HFFc6 (cell line): ENCODE measurements around the gene DMAC2. TPM values are rescaled to one million over a fixed set of nuclear protein-coding genes. Genes with fewer than 3 reads are reported as not detected.

Experiments
- DNase-seq: peaks from one replicate; pipeline ENCODE4 v3.0.0-alpha.2; 2018
- H3K27ac Mint-ChIP-seq: 2 replicates; pipeline ENCODE4 v1.8.0; 2020; ENCODE audit warnings: mild to moderate bottlenecking, mixed read lengths
- H3K27me3 Mint-ChIP-seq: 2 replicates; pipeline ENCODE4 v1.8.0; 2021; ENCODE audit warnings: mild to moderate bottlenecking, moderate library complexity, mixed read lengths; ENCODE audit not compliant: insufficient read depth
- H3K36me3 Mint-ChIP-seq: 2 replicates; pipeline ENCODE4 v1.8.0; 2021; ENCODE audit warnings: low read depth, mixed read lengths
- H3K4me1 Mint-ChIP-seq: 2 replicates; pipeline ENCODE4 v1.8.0; 2020; ENCODE audit warnings: low read depth, mixed read lengths
- H3K4me3 Mint-ChIP-seq: 2 replicates; pipeline ENCODE4 v1.8.0; 2020; ENCODE audit warnings: mild to moderate bottlenecking, moderate library complexity, mixed read lengths
- H3K9me3 Mint-ChIP-seq: 2 replicates; pipeline ENCODE4 v1.8.0; 2020; ENCODE audit warnings: mild to moderate bottlenecking, mixed read lengths
- CTCF ChIP-seq: fragments of 200-600 bp; sonication (generic); IDR thresholded peaks from 2 replicates; pipeline ENCODE4 v1.5.0; 2021; ENCODE audit warnings: antibody characterized with exemption, mild to moderate bottlenecking
- total RNA-seq, 6 experiments: library from RNA; stranded (reverse); fragmentation: NEBNext Ultra II Directional; extraction: Animal tissue kit (Norgen Biotek cat#: 25700); gene quantifications; 2 replicates in 1 of 6; 3 replicates in 5 of 6; pipeline ENCODE4 v1.2.3, GENCODE V29; 2021

Gene DMAC2
- total RNA-seq, 6 experiments from 2014 or later = 42.8 to 52.2 (median 46.3) TPM

- no peak for DNase-seq
- Mint-ChIP-seq H3K4me1 (no peaks in the 10 kb centered on the region), H3K36me3 (peaks cover 16% of the 10 kb centered on the region), H3K4me3 (no peak overlapping the region), H3K27me3 (peaks cover 3% of the 10 kb centered on the region; the same call in 1 of the 2 replicates), H3K27ac (no peak overlapping the region), H3K9me3 (no peaks in the 10 kb centered on the region)
- no peak for TF ChIP-seq CTCF
Observed at GRCh38 chr19:41420101-41420880, 19.4 kb downstream of the DMAC2 start.

DNA sequence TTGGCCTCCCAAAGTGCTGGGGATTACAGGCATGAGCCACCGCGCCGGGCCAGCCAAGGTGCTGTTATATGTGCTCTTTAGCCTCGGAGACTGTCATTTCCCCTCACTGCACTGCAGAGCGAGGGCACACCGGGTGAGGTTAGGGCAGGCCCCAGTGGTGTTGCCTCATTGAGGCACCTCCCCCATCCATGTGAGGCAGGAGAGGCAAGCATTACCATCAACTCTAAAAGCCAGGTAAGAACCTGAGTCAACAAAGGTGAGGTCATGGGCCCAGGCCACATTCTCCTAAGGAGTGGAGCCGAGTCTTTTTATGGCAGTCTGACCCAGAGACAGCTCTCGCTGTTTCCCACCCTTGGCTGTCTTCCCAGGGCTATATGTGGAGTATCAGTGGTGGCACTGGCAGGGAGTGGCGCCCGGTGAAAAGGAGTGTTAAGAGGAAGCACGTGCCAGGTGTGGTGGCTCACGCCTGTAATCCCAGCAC, 23.5 kb downstream of the DMAC2 start:
- no peak overlapping the region for H3K27ac Mint-ChIP-seq

DNA sequence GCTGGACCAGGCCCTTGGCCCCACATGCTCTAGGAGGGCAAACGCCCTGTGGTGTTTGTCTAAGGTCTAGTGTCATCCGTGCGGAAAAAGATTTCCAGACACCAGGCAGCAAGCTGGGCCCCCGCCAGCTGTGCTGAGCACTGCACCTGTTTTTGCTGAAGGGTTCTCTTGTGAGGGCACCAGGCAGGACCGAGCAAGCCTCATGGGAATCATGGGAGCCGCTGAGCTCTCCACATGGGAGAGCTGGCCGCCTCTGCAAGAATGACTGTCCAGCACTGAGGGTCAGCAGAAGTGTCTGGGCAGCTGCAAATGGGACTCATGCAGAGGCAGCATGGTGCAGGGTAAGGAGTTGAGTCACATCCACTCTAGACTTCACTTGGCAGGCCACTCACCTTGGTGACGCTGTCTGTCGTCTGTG, 24.5 kb downstream of the DMAC2 start:
- Mint-ChIP-seq H3K9me3 (no peaks in the 10 kb centered on the region), H3K4me3 (no peak overlapping the region), H3K27ac (no peak overlapping the region), H3K4me1 (no peaks in the 10 kb centered on the region), H3K36me3 (peaks cover 18% of the 10 kb centered on the region), H3K27me3 (peaks cover 4% of the 10 kb centered on the region)
- no peak for TF ChIP-seq CTCF
- no peak for DNase-seq

More for the DNA sequence above, 23.5 kb downstream of the DMAC2 start:
- Mint-ChIP-seq H3K27me3 (peaks cover 4% of the 10 kb centered on the region), H3K4me1 (no peaks in the 10 kb centered on the region), H3K9me3 (no peaks in the 10 kb centered on the region), H3K36me3 (peaks cover 18% of the 10 kb centered on the region), H3K4me3 (no peak overlapping the region)
- no peak for TF ChIP-seq CTCF
- DNase-seq = no peak

GRCh38 chr19:41414461-41414860, 25.3 kb downstream of the DMAC2 start:
- Mint-ChIP-seq H3K27ac (no peak overlapping the region), H3K9me3 (no peaks in the 10 kb centered on the region), H3K4me1 (peaks cover 2% of the 10 kb centered on the region), H3K4me3 (no peak overlapping the region), H3K36me3 (peaks cover 18% of the 10 kb centered on the region), H3K27me3 (peaks cover 4% of the 10 kb centered on the region)
- no peak for TF ChIP-seq CTCF
- DNase-seq = no peak

- no peak for TF ChIP-seq CTCF
- H3K27me3 Mint-ChIP-seq = peaks cover 3% of the 10 kb centered on the region
- H3K4me1 Mint-ChIP-seq = peaks cover 7% of the 10 kb centered on the region
- no peak overlapping the region for H3K4me3 Mint-ChIP-seq
- H3K27ac Mint-ChIP-seq = no peak overlapping the region
- H3K36me3 Mint-ChIP-seq = peaks cover 14% of the 10 kb centered on the region
- no peaks in the 10 kb centered on the region for H3K9me3 Mint-ChIP-seq
- no peak for DNase-seq
Observed at GRCh38 chr19:41413947-41414346, 25.8 kb downstream of the DMAC2 start.
